ENCODE data around the gene PRKACA.
A peak's percentile ranks its signal among the peaks of the same experiment; 100 is the strongest.

The PRKACA gene

DNA sequence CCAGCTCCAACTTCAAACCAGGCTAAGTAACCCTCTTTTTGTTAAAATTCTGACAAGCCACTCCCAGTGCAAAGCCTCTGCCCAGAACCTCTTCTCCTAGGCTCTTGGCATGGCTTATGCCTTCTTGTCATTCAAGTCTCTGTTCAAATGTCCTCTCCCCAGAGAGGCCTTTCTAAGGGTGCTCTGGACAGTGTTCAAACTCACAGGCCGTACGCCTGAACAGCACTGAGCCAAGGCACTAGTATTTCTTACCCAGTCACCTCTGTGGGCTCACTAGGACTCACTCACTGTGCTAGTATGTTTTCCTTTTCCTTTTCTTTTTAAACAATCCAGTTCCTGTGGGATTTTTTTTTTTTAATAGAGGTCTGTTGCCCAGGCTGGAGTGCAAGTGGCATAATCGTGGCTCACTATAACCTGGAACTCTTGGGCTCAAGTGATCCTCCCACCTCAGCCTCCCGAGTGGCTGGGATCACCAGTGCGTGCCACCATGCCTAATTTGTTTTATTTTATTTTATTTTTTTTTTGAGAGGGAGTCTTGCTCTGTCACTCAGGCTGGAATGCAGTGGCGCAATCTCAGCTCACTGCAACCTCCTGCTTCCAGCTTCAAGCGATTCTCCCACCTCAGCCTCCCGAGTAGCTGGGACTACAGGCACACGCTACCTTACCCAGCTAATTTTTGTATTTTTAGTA, 21.2 kb upstream of the PRKACA start:
- no peak for TF ChIP-seq CTCF (IDR thresholded peaks at IDR 0.05; ENCODE audit: borderline replicate concordance, insufficient read depth, low read depth, low read length)
- no peak overlapping the region for H3K4me3 ChIP-seq (ENCODE audit: low read depth, low read length)

DNA sequence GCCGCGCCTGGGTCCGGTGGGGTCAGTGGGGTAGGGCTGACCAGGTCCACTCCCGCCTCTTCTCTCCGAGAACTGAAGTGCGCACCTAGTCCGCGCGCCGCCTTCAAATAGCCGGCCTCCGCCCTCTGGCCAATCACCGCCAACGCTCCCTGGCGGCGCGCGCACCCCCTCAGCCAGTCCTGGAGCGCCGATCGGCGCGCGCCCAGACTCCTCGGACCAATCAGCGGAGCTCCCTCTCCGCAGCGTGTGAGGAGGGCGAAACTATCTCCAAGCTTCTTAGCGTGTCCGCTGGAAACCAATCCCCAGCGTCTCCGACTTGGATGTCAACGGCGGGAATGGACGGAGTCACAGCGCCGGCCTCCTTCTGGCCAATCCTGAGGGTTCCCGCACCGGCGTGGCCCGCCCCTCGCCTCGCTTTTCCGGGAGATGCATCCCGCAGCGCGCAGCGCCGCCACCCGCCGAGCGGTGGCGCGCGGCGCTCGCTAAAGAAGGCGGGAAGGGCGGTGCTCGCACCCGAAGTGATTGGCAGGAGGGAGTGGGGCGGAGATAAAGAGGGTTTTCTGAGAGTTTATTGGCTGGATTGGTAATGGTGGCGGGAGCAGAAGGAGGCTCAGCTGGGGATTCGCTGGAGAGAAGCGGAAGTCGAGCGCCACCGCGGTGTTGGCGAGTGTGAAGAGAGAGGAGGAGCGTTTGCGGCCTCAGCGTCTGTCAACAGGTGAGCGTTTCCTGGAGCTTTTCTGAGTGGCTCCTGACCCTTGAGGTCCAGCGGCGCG, 19.1 kb upstream of the PRKACA start, which contains the start of gene ASF1B:
ASF1B (minus strand) TSS at position 81 of the 773 bp plus-strand sequence. CDS start 133 bp downstream, outside the sequence.
- TF ChIP-seq CTCF (IDR thresholded peaks at IDR 0.05; ENCODE audit: borderline replicate concordance, insufficient read depth, low read depth, low read length), result peak; percentile 90
- peak within 1 kb of the TSS; percentile 99 for H3K4me3 ChIP-seq (ENCODE audit: low read depth, low read length)

DNA sequence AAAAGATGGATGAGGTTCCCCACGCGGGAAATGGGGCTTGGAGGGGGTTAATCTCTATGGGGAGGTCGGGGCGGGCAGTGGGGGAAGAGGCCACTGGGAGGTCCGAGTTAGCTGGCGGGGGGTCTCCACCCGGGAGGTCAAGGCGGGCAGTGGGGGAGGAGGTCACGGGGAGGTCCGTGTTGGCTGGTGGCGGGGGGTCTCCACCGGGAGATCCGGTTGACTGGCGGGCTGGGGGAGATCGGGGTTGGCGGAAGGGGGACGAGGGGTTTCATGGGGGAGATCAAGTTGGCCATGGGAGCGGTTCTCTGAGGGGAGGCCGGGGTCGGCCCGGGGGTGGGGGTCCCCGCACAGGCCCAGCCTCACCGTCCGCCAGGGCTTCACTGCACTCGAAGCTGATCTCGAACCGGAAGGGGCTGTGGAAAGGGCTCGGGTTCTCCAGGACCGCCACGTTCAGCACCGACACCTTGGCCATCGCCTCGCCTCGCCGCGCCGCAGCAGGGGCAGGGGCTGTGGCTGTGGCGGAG, 18.5 kb upstream of the PRKACA start:
- TF ChIP-seq CTCF (IDR thresholded peaks at IDR 0.05; ENCODE audit: borderline replicate concordance, insufficient read depth, low read depth, low read length), result no peak
- H3K4me3 ChIP-seq (ENCODE audit: low read depth, low read length), result peak overlapping the region; percentile 99

- H3K4me3 ChIP-seq (ENCODE audit: low read depth, low read length), result peak overlapping the region; percentile 99
- no peak for TF ChIP-seq CTCF (IDR thresholded peaks at IDR 0.05; ENCODE audit: borderline replicate concordance, insufficient read depth, low read depth, low read length)
Observed at GRCh38 chr19:14135355-14135754, 17.8 kb upstream of the PRKACA start.

GRCh38 chr19:14127929-14128509, 10.5 kb upstream of the PRKACA start:
- H3K4me3 ChIP-seq (ENCODE audit: low read depth, low read length), result no peak overlapping the region
- TF ChIP-seq CTCF (IDR thresholded peaks at IDR 0.05; ENCODE audit: borderline replicate concordance, insufficient read depth, low read depth, low read length), result no peak

GRCh38 chr19:14127176-14127575, 9.6 kb upstream of the PRKACA start:
- H3K4me3 ChIP-seq (ENCODE audit: low read depth, low read length), result no peak overlapping the region
- no peak for TF ChIP-seq CTCF (IDR thresholded peaks at IDR 0.05; ENCODE audit: borderline replicate concordance, insufficient read depth, low read depth, low read length)
